GM19455 (cell line): Measurements from ENCODE around the gene RPTOR.

ENCODE experiments used
- ATAC-seq: cut with Tn5 transposase; IDR thresholded peaks from one replicate; pipeline ENCODE4 v1.9.1; 2021; ENCODE audit not compliant: unreplicated experiment

Gene RPTOR

DNA sequence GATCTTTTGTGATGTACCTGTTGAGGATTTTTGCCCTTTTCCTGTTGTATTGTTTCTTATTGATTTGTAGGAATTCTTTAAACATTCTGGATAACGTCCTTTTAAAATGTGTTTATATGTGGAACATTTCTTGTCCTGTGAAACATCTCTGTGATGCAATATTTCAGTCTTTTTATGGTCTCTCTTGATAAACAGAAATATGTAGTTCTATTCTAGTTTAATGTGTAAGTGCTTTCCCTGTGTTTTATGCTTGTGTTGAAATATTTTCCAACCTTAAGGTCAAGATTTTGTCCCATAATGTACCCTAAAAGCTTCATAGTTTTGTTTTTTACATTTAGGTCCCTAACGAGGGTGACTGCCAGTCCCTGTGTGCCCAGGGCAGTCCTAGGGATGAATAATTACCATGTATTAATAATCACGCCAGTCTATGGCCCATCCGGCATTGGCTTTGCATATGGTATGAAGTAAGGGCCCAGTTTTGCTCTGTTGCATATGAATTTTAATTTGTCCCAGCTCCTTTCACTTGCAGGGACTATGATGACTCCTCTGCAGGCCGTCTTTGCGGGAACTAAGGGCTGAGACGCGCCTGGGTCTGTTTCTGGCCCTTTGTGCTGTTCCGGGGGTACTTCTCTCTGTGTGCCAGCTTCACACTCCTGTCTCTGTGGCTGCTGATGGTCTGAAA lies 44.2 kb downstream of the RPTOR start:
- ATAC-seq = no peak

DNA sequence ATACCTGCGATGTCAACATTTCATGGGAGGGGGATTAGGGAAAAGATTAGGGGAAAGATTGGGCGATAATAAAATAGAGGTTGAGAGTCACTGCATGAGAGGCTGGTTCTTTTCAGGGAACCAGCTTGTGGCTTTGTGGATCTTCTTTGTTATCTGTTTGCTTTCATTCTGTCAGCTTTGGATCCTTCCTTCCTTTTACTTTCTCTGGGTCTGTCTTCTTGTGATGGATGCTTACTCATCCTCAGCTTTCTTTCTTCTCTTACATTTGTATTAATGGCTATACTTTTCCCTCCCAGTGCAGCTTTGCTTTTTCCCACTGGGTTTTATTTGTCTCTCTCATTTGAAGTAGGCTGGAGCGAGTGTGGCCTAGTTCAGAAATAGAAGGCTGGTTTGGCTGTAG lies 47.1 kb downstream of the RPTOR start:
- no peak for ATAC-seq

- ATAC-seq = no peak
These were observed 47.6 kb downstream of the RPTOR start for GRCh38 chr17:80592243-80592642.

DNA sequence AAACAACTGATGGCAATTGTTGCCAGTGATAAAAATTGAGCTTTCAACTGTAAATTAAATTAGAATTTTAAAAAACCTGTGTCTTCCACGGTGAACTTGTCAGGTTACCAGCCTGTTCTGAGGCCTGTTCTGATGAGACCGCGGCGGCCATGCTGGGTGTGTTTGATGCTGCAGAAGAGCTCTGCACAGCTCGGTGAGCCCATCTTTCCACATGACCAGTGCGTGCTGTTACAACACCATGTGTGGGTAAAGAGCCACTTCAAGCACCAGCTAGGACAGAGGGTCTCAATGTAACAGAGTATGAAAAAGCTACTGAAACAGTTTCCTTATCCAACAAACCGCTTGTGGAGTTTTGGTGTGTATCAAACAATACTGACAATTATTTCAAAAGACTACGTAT lies 48.5 kb downstream of the RPTOR start:
- ATAC-seq = no peak

DNA sequence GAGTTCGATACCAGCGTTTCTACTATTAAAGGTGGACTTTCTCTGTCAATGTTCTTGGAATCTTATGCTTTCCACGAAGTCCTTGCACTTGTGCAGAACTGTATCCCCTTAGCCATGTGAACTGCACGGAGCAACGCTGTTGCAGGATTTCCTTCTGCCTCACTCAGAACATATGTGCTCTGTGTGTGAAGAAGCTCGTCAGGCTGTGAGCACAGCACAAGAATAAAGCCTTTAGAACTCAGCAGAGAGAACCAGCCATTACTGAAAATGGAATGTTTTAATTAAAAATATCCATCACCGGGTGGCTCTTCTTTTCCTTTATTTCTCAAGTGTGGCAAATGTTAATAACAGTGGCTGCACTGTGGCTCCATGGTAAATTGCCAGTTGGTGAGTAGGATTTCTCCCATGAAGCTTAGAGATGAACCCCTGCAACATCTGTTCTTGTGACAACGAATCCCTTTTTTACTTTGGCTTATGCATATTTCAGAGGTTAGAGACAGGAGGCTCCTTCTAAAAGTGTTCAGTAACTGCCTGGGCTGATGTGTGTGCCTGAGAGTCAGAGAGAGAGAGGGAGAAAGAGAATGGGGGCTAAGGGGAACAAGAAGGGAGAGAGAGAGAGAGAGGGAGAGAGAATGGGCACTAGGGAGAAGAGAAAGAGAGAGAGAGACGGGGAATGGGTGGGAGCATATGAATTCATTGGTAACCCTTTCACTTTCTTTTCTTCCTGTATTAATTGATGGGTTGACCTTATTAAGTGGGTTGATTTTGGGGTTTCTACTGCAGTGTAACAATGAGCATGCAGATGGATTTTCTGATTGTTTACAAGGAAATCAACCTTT lies 50.0 kb downstream of the RPTOR start:
- ATAC-seq = no peak

DNA sequence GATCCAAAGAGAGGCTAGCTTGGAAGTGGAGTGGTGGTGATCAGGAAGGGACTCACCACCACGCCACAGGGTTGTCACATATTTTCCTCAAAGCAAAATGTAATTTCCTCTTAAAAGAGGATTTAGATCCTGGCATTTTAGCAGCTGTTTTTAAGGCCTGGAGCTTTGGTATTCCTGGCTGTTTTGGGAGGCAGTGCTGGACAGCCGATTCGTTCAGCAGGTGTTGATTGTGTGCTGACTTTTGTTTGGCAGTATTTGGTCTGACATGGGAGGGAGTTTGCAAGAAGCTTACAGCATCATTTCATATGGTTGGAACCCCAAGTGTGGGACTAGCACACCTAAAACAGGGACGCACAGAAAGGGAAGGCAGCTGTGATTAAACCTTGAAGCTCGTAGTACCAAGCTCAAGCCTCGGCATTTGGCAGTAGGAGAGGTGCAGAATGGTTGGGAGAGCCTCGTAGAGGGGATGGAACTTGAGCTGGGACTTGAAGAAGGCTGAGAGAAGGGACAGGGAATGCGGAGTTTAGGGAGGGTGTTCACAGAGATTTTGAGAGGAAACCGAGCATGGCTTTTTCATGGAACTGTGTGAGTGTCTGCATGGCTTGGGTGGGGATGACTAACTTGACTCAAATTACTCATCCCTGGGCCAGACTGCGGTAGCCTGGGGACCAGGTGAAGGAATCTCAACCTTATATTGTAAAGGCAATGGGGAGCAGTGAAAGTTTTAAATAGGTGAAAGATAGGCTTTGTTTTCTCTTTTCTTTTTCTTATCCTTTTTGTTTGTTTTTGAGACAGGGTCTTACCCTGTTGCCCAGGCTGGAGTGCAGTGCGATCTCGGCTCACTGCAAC lies 52.3 kb downstream of the RPTOR start:
- no peak for ATAC-seq

- no peak for ATAC-seq
These were observed 54.3 kb downstream of the RPTOR start for GRCh38 chr17:80598813-80599545.

GRCh38 chr17:80599546-80600305 lies 55.1 kb downstream of the RPTOR start:
- ATAC-seq = no peak

DNA sequence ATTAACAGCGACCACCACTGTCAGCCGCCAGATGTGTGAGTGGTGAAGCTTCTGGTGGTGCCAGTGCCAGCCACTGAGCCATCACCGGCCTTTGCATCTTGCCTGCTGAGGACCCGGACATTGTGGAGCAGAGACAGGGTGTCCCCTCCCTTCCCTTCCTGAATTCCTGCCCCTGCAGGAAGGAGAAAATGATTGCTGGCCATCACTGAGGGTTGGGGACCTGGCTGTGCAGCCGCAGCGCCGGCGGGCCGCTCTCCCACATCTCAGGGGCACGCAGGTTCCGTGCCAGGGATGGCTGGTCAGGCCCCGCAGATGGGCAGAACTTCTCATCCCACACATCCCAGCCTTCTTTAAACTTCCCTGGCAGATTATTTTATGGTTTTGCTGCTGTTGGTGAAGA lies 56.5 kb downstream of the RPTOR start:
- no peak for ATAC-seq

DNA sequence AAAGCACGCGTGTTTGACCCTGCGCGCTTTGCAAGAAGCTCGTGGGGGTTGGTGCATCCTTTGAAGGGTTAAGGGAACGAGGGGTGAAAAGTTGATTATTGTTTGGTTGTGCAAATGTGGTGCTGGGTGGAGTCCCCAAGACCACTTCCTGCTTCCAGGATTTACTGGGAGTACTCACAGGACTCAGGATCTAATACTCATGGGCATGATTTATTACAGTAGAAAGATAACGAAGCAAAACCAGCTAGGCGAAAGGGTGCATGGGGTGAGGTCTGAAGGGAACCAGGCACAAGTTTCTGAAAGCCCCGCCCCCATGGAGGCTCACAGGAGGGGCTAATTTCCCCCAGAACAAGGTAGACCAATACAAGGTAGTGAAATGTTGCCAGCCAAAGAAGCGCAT lies 58.8 kb downstream of the RPTOR start:
- no peak for ATAC-seq

DNA sequence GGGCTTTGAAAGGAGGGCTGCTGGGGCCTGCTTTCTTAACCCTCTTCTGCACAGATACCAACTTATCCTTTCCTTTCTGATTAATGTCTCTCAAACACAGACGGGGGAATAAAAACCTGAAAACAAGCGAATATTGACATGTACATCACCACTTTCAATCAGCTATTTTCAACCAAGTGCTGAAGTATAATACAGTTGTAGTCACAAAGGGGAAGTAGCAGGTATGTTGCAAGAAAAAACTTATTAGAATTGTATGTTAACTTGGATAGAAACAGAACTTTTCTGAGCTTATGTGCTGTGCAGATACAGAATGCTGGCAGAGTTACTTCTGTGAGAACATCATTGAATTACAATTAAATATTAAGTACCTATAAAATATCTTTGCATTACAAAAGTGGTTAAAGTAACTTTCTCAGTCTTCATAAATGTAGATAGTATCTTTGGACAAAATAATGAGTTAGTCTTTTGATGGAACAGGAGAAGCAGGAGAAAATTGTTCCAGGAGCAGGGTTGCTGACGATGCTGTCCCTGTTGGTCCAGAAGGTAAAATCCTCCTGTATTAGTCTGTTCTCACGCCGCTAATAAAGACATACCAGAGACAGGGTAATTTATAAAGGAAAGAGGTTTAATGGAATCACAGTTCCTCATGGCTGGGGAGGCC lies 59.5 kb downstream of the RPTOR start:
- no peak for ATAC-seq

DNA sequence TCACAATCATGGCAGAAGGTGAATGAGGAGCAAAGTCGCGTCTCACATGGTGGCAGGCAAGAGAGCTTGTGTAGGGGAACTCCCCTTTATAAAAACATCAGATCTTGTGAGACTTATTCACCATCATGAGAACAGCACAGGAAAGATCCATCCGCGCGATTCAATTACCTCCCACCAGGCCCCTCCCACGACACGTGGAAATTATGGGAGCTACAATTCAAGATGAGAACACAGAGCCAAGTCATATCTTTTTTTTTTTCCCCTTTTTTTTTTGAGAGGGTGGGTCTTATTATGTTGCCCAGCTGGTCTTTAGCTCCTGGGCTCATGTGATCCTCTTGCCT lies 60.0 kb downstream of the RPTOR start:
- ATAC-seq = no peak

DNA sequence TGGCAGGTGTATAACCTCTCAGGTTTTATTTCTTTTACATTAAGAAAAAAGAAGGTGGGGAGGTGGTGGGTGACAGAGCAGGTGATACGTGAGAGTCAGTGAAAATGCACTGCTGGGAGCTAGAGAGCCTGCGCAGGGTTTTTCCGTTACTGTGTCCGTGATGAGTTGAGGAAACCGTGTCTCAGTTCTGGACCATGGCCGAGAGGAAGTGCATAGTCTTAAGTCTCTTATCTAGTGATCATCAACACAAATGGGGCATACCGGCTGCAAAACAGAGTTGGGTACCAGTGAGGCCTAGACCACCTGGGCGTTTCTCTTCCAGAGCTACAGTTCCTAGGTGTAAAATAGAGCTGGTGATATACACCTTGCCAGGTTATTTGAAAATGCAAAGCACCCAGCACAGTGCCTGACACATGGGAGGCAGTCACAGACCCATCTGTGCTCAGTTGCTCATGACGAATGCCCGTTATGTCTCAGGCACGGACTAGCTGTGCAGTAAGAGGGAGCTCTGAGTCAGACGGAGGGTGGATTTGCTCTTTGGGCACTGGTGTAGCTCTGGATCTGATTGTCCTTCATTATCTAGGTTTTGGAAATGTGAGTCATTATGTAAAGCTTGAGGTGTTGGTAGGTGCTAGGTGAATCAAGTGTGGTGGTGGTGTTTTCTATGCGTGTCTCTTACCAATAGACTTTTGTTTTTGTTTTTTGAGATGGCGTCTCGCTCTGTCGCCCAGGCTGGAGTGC lies 60.9 kb downstream of the RPTOR start:
- ATAC-seq = peak; percentile 68

GRCh38 chr17:80608326-80608725 lies 63.7 kb downstream of the RPTOR start:
- no peak for ATAC-seq

GRCh38 chr17:80609757-80610156 lies 65.1 kb downstream of the RPTOR start:
- ATAC-seq = no peak

DNA sequence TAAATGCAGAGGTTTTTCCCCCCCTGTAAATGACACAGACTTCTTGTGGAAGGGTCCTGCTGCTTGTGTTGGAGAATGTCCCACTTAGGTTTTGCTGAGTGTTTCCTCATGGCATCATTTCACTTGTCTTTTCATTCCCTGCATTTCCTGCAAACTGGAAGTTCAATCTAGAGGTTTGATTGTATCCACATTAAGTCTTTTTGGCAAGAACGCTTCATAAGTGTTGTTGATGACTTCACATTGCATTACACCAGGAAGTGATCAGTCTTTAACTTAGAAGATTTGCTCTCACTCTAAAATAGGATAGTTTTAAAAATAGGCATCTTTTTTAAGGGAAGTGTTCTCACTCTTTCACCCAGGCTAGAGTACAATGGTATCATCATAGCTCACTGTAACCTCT lies 67.2 kb downstream of the RPTOR start:
- ATAC-seq = no peak

GRCh38 chr17:80612997-80613731 lies 68.5 kb downstream of the RPTOR start:
- no peak for ATAC-seq

- no peak for ATAC-seq
These were observed 69.1 kb downstream of the RPTOR start for GRCh38 chr17:80613732-80614071.
